ENCODE results near the gene RASSF7.
A peak's percentile ranks its signal among the peaks of the same experiment; 100 is the strongest.
"Not testable (repeated sequence)": the region's sequence is repeated elsewhere in the genome, so short reads cannot be mapped to it uniquely, and the experiment has no call there.

The RASSF7 gene

DNA sequence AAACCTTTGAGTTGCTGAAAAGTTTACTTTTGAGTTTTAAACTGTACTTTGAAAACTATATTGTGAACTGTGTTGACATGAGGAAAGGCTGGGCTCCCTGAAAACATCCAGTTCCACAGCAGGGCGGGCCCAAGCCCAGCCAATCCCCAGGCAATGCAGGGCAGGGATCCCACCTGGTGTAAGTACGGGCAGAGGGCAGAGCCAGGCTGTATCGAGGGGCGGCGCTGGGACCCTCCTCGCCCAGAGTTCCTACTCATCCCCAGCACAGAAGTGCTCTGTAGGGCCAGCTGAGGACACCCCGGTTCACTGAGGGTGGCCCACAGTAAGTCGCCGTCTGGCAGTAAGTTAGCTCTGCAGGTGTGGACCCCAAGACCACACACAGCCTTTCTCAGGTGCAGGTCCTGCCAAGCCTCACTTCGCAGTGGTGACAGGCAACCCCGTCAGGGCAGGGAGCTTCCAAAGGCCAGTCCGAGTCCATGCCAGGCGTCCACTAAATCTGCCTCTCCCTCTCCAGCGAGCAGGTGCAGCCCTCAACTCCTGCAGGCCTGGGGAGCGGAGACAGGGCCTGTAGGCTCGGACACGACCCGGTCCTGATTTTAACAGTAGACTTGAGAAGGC lies 6.3 kb downstream of the RASSF7 start:
- no peak for DNase-seq (ENCODE audit: low spot score)

DNA sequence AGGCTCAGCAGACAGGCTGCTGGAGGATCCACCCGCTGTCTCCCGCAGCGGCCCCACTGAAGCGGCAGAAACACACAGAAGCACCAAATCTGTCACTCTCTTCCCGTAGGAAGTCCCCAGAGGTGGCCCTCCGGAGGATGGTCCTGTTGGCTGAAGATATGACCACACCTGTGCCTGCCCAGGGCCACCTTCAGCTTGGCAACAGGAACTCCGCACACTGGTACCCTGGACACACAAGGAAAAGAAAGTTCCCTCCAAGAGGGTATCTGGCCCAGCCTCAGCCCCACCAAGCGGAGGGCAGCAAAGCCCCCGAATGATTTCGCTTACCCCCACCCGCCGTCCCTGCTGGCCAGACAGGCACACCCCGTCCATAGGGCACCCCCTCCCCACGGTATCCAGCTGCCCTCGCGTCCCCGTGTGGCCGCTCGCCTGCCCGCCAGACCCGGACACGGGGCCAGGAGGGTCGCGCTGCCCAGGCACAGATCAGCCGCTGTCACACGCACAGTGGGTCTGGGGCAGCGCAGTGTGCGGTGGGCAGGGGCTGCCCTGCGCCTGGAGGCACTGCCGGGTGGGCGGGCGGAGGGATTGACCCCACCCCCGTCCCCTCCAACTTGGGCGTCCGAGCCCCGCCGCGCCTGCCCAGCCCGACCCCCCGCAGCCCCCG lies 7.0 kb downstream of the RASSF7 start:
- DNase-seq (ENCODE audit: low spot score), result no peak

DNA sequence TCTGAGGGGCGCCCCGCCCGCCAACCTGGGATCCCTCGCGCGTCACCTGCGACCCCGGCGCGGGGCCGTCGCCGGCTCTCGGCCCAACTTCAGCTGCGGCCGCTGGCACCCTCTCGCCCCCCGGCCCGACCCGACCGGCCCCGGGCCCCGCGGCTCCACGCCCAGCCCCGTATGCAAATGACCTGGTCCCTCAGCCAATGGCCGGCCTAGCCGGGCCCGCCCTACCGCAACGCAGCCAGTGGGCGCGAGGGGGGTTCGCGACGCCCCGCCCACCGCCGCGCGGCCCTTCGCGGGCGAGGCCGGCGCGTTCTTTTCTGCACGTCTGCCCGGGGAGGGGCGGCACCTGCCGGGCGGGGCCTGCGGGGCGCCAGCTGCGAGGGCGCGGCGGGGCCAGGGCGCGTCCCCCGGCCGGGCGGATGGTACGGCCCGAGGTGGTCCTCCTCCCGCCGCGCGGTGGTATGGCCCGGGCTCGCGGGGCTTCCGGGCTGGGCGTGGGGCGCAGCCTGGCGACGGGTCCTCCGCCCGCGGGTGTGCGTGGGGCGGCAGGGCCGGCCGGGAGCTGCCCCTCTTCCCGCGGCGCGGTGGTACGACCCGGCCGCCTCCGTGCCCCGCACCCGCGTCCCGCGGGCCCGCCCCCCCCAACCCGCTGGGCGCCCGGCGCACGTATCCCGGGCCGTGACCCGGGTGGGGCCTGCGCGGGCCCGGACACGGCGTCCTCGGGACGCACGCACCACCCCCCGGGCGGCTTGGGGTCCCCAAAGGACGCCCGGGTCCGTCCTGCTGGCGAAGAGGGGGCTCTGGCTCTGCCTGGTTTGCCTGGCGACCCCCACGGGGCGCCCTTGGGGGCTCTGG lies 7.8 kb downstream of the RASSF7 start:
- DNase-seq (ENCODE audit: low spot score), result peak; percentile 99

DNA sequence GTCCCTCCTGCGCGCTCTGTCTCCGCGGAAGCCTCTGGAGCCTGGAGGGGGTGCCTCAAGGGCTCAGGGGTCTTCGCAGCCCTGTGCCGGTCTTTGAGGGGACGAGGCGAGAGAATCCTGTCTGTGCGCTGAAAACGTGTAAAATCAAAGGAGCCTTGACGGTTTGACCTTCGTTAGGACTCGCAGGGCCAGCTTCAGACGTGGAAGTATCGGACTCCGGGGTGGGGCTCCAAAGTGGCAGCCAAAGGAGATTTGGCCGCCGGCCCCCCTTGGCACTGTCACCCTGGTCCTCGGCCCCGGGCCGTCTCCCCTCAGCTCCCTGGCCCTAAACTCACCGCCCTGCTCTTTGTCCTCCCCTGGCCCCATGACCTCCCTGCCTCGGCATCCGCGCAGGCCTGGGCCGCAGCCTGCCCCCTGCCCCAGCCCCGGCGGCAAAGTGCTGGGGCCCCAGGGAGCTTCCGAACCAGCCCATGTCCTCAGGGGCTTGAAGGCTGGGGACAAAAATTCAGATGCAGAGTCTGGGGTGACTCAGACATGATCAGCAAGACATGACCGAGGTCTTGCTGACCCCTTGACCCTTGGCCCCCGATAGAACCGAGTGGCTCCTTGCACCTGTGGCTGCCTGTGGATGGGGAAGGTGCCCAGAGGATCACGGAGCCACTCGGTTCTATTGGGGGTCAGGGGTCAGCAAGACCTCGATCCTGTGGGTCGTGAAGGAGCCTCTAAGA lies 8.6 kb downstream of the RASSF7 start:
- DNase-seq (ENCODE audit: low spot score), result no peak

DNA sequence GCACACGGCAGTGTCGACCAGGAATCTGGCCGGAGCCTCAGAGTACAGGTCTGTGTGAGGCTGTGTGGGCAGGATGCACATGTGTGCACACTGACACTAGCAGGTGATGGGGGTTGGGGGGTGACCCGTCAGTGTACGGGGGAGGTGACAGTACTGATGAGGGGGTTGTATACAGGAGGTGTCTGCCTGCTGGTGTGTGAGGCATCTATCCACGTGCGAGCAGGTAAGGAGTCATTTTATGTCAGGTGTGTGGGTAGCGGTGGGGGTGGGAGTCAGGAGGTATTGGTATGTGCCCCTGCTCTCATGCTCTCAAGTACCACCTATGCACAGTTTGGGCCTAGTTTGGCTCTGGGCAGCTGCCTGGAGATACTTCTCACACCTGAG lies 11.0 kb downstream of the RASSF7 start:
- DNase-seq (ENCODE audit: low spot score), result no peak

DNA sequence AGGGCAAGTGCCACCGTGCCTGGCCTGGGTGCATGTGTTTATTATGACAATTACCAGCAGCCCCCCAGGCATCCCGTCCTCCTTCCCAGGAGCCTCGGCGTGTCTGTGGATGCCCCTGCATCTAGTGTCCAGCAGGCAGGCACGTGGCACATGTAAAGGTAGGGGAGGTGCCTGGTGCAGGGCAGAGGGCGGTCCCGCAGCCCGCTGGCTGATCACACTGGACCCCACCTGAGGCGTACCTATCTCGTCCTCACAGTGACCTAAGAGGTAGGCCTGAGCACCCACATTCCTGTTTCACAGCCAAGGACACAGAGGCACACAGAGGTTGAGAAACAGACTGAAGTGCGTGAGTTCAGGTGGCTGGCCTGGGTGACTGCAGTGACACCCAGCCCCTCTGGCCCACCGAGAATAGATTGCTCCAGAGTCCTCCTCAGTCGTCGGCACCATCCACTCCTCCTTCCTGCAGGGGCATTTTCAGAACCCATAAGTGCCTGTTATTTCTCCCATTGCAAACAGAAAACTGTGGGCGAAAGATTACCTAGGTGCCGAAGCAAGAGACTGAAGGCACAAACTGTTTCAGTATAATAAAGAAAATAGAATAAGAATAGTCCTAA lies 12.5 kb downstream of the RASSF7 start:
- no peak for DNase-seq (ENCODE audit: low spot score)

DNA sequence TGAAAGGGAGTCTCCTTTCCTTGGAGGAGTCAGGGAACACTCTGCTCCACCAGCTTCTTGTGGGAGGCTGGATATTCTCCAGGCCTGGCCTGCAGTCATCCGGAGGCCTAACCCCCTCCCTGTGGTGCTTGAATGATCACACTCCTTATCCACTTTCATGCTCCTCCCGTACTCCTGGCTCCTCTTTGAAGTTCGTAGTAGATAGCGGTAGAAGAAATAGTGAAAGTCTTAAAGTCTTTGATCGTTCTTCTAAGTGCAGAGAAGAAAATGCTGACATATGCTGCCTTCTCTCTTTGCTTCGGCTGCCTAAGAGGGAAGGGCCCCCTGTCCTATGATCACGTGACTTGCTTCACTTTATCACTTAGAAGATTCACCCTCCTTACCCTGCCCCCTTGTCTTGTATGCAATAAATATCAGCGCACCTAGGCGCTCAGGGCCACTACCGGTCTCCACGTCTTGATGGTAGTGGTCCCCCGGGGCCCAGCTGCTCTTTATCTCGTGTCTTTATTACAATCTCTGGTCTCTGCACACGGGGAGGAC lies 13.3 kb downstream of the RASSF7 start:
- DNase-seq (ENCODE audit: low spot score), result not testable (repeated sequence)

DNA sequence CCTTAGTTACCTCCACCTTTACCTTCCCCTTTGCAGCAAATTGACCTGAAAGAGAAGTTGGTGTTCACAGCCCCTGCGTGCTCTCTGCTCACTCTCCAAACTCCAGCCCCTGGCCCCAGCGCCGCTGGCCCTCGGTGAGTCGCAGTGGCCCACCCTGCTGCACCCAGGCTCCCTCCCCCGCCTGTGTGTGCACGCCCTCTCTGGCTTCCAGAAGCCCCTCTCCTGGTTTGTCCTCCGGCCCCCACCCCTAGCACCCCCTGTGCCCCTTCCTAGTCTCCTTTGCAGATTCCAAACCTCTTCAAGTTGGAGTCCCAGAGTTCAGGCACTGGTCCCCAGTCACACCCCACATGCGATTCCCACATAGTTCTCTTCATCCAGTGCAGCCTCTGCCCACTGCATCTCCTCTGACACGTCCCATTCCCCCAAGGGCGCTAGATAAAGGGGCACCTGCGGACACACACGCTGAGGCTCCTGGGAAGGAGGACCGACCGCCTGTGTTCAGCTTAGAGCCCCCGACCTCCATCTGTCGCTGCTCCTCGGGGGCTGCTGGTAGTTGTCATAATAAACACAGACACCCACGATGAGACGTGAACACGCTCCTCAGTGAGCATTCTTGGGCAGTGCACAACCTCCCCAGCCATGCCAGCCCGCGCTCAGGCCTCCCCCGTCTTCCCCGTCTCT lies 14.0 kb downstream of the RASSF7 start:
- no peak for DNase-seq (ENCODE audit: low spot score)

DNA sequence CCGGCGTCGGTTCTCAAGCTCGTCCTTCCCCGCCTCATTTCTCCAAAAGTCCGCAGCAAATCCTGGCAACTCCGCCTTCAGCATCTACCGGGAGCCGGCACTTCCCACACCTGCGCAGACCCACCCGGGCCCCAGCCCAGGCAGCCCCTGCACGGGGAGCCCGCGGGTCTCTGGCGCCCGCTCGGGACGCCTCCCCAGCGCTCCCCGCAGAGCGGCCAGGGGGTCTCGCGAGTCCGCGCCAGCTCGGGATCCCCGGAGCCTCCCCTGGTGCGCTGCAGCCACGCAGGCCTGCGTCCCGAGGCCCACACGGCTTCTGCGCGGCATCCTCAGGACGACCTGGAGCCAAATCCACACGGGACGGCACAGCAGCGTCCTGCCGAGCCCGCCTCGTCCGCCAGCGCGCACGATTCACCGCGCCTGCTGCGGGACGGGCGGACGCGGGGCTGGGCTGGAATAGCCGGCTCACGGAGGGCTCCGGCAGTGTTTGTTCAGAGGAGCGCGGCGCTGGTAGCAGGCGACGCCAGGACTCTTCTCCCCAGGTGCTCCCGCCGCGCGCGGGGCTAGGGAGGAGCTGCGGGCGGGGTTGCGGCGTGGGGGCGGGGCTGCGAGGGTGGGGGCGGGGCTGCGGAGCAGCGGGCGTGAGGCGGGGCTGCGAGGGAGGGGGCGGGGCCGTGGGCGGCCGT lies 14.7 kb downstream of the RASSF7 start:
- peak; percentile 65 for DNase-seq (ENCODE audit: low spot score)

DNA sequence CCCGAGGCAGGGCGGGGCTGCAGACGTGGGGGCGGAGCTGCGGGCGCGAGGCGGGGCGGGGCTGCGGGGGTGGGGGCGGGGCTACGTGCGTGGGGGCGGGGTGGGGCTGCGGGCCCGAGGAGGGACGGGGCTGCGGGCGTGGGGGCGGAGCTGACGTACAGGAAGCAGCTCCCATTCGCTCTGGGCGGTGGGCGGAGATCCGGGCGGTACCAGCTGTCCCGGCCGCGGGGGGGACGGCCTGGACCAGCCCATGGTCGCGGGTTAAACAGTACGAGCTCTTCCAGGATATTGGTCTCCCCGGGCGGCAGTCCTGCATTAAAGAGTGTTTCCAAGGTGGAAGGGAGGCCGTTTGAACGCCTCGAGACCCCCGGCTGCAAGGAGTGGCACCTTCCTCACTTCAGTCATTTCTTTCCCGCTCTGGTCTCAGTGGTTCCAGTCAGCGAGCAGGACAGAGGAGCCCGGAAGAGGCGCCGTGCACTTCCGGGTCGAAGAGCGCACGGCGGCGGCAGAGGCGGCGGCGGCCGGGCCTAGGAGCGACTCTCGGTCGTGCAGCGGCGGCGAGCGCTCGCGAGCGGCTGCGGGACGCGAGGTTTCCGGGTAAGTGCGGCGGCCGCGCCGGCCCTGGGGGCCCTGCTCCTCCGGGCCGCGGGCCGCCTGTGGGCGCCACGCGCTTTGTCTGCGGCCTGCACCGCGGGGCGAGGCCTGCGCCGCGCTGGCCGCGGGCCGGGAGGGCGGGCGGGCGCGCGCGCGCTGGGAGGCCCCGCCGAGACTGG lies 15.4 kb downstream of the RASSF7 start, which contains the start of gene PHRF1:
Gene PHRF1 (plus strand): TSS at position 475 of the 773 bp plus-strand sequence. CDS start 5,043 bp downstream, outside the sequence.
- DNase-seq (ENCODE audit: low spot score), result peak; percentile 98

DNA sequence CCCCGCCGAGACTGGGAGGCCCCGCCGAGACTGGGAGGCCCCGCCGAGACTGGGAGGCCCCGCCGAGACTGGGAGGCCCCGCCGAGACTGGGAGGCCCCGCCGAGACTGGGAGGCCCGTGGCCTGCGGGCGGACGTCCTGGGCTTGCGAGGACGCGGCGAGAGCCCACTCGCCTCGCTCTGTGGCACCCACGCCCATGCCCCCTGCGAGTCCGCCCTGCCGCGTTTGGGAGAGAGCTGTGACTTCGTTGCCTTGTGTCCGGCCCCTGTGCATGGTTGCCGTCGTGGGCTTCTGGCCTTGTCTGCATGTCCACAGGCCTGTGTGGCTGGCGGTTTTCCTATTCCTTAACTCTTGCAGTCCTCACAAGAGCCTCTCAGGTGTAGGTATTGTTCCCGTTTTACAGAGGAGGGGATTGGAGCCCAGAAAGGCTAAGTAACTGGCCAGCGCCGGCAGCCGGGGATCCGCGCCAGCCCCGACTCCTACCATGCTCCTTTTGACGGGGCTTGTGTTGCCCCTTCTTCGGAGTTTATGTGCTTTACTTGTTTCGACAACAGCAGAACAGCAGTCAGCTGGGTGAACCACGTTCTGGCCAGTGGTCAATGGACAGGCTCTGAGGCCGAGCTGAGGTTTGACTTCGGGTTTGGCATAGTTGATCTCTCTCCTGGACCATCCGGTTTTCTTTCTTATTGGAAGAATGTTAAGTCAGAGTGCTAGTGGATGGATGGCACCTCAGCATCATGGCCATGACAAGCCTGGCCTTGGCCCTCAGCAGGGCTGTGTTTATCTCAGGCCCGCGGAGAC lies 16.2 kb downstream of the RASSF7 start:
- no peak for DNase-seq (ENCODE audit: low spot score)

DNA sequence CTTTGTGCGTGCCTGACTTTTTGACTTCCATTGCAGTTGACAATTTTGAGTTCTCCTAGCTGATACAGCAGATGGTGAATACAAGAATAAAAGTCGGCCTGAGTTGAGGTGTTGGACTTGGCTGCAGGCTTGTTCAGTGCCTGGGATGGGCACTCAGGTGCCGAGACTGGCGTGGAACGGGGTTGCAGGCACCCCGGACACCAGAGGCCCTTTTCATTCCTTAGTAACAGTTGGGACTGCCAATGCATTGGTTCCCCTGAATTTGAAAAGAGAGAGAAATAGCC lies 16.8 kb downstream of the RASSF7 start:
- DNase-seq (ENCODE audit: low spot score), result no peak

DNA sequence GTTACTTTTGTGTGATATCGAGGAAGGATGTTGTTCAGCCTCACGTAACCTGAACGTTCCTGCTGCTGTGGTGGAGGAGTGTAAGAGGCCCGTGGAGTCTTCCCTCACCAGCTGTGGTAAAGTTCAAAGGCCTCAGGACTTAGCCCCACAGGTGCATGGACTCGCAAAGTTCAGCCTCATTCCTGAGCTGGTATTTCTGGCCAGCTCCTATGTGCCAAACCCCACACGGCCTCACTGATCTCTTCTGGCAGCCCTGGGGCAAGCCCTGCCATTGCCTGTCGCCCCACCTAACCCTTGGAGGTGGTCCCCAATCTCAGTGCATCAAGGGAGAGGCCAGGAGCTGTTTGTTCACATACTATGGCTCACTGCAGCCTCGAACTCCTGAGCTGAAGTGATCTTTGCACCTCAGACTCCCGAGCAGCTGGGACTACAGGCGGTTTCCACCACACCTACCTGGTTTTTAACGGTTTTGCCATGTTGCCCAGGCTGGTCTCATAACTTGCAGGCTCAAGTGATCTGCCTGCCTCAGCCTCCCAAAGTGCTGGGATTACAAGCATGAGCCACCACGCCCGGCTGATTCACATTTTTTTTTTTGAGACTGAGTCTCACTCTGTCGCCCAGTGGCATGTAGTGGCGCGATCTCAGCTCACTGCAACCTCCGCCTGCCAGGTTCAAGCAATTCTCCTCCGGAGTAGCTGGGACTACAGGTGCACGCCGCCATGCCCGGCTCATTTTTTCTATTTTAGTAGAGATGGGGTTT lies 17.7 kb downstream of the RASSF7 start:
- DNase-seq (ENCODE audit: low spot score), result no peak

DNA sequence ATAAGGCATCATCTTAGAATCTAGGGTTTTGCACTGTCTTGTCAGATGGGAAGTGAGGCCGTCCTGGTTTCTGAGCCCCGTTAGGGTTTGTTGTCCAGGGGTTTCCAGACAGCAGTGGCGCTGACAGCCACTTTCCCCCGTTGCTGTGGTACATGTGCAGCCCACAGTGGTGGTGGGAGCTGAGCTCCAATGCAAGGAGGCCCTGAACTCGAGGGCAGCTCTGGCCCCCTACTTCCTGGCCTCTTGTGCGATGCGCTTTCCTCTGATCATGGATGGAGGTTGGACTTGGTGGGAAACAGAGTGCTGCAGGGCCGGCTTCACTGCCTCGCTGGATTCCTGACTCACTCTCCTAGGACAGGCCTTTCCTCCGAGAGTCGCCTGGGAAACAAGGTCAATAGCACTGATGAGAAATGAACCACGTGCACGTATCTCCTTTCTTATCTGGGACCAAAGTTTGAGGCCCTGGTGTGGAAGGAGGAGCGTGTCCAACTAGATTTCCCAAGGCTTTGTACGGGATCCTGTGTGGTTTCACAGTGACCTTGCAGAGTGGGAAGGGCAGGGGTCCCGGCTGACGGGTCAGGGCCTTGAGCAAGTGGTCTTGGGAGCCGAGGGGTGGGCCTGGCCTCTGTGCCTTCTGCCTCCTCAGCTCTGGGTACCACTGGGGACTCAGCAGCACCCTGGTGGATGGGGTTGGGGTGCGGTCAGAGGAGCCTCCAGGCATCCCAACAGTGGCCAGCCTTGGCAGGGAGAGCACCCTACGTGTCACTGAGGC lies 19.2 kb downstream of the RASSF7 start:
- DNase-seq (ENCODE audit: low spot score), result no peak

DNA sequence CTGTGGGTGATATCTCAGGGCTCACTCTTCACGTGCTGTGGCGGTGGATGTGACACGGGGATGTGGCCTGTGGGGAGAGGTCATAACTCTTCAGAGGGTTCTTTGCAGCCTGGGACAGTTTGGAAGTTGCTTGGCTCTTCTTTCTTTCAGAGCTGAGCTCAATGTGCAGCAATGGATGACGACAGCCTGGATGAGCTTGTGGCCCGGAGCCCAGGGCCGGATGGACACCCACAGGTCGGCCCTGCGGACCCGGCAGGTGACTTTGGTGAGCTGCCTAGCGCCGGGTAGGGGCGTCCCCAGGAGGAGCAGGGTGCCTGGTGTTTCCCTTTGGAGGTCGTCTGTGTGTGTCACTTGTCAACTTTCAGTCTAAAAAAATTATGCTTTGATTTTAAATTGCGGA lies 20.6 kb downstream of the RASSF7 start:
- DNase-seq (ENCODE audit: low spot score), result no peak

DNA sequence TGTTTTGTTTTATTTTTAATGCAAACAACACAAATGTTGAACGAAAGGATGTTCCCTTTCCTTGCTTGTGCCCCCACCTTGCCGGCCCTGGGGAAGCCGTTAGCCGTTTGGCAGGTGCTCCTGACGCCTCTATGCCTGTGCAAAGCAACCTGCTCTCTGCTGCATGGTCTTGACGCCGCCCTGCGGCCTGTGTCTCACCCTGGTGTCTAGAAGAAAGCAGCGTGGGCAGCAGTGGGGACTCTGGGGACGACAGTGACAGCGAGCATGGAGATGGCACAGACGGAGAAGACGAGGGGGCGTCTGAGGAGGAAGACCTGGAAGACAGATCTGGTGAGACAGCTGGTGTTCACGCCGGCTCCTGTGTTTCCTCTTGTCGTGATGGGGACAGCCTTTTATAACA lies 21.0 kb downstream of the RASSF7 start:
- no peak for DNase-seq (ENCODE audit: low spot score)

DNA sequence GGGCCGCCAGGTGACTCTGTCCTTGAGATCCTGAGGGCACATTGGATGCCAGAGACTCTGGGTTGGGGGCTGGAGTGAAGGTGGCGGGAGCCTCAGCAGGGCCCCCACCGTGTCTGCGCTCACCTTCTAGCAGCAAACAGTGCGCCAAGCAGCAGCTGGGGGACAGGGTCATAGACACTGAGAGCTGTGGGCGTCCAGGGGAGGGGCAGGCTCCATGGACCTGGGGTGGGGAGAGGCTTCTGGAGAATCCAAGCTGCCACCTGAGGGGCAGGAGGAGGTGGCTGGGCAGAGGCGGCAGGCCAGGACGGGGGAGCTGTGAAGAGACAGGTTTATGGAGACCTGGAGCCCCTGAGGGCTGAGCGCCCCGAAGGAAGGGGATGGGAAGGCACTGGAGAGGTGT lies 23.5 kb downstream of the RASSF7 start:
- DNase-seq (ENCODE audit: low spot score), result no peak
